ENCODE measurements around the gene PXYLP1. TPM values are rescaled to one million over a fixed set of nuclear protein-coding genes. Genes with fewer than 3 reads are reported as not detected.
A peak's percentile ranks its signal among the peaks of the same experiment; 100 is the strongest.

PXYLP1 gene
- total RNA-seq, 1 experiment from 2014 or later, result 6.2 TPM

- DNase-seq (no peak), ATAC-seq (no peak)
- Histone ChIP-seq H3K4me1 (ENCODE audit: insufficient read depth, low read length) (peaks cover 15% of the 10 kb centered on the region), H3F3A (ENCODE audit: low read length, unreplicated experiment) (no peaks in the 10 kb centered on the region), H3K4me2 (ENCODE audit: low read length) (no peak overlapping the region), H3K36me3 (ENCODE audit: low read depth, low read length) (no peaks in the 10 kb centered on the region), H3K4me3 (ENCODE audit: low read length) (no peak overlapping the region), H3K79me2 (ENCODE audit: low read length) (no peaks in the 10 kb centered on the region), H2AFZ (ENCODE audit: low read length) (no peak overlapping the region), H3K9me3 (ENCODE audit: low read length) (no peaks in the 10 kb centered on the region), H3K27me3 (ENCODE audit: low read length) (no peaks in the 10 kb centered on the region), H3K9ac (ENCODE audit: low read length) (no peak overlapping the region), H4K20me1 (ENCODE audit: low read length) (no peaks in the 10 kb centered on the region), H3K9me2 (replicated peaks; ENCODE audit: low read length) (no peaks in the 10 kb centered on the region), H3K27ac (ENCODE audit: low read length) (no peak overlapping the region)
- intact Hi-C loops (cut with micrococcal nuclease), result no loop called here
- ChIA-PET CTCF (no interaction called here), POLR2A (ENCODE audit: unreplicated experiment) (no interaction called here)
- BruUV-seq (replicated peaks), result no TSS peak
- TF ChIP-seq CTCF (conservative IDR thresholded peaks at IDR 0.05; ENCODE audit: low read depth, low read length), result no peak
Observed at GRCh38 chr3:141328286-141329166, 96.9 kb downstream of the PXYLP1 start.

DNA sequence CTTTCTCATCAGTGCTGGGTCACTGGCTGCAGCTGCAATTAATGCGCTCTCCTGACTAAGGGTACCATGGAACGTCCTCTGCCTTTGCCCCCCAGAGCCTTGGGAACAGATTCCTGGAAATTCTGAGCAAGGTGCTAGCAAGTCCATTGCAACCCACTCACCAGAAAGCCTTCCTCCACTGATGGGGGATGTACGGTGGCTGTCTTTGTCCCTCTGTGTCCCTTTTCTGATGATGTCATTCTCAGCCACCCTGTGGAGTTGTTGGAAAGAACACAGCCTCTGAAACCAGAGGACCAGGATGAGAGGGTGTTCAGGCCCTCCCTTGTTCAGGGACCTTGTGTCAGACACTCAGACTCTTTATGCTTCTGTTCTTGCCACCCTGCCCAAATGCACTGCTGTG, 98.6 kb downstream of the PXYLP1 start:
- DNase-seq (no peak), ATAC-seq (no peak)
- no peaks in the 10 kb centered on the region for H3F3A ChIP-seq (ENCODE audit: low read length, unreplicated experiment)
- no peak overlapping the region for H3K27ac ChIP-seq (ENCODE audit: low read length)
- H2AFZ ChIP-seq (ENCODE audit: low read length), result no peak overlapping the region
- H3K9ac ChIP-seq (ENCODE audit: low read length), result no peak overlapping the region
- CTCF ChIA-PET, result no interaction called here
- no peaks in the 10 kb centered on the region for H3K9me2 ChIP-seq (replicated peaks; ENCODE audit: low read length)
- H3K4me1 ChIP-seq (ENCODE audit: insufficient read depth, low read length), result peaks cover 15% of the 10 kb centered on the region
- POLR2A ChIA-PET (ENCODE audit: unreplicated experiment), result no interaction called here
- TF ChIP-seq EZH2phosphoT487 (IDR thresholded peaks at IDR 0.05; ENCODE audit: borderline replicate concordance, low read length) (no peak), EZH2 (IDR thresholded peaks at IDR 0.05; ENCODE audit: low read length, unreplicated experiment) (no peak), CTCF (conservative IDR thresholded peaks at IDR 0.05; ENCODE audit: low read depth, low read length) (no peak)
- no peaks in the 10 kb centered on the region for H3K27me3 ChIP-seq (ENCODE audit: low read length)
- intact Hi-C loops (cut with micrococcal nuclease), result no loop called here
- no peak overlapping the region for H3K4me3 ChIP-seq (ENCODE audit: low read length)
- no peaks in the 10 kb centered on the region for H3K36me3 ChIP-seq (ENCODE audit: low read depth, low read length)
- H3K9me3 ChIP-seq (ENCODE audit: low read length), result no peaks in the 10 kb centered on the region
- BruUV-seq (replicated peaks), result no TSS peak
- H3K4me2 ChIP-seq (ENCODE audit: low read length), result no peak overlapping the region
- no peaks in the 10 kb centered on the region for H3K79me2 ChIP-seq (ENCODE audit: low read length)
- no peaks in the 10 kb centered on the region for H4K20me1 ChIP-seq (ENCODE audit: low read length)

- H3K4me1 ChIP-seq (ENCODE audit: insufficient read depth, low read length), result peaks cover 15% of the 10 kb centered on the region
- H3K9me2 ChIP-seq (replicated peaks; ENCODE audit: low read length), result no peaks in the 10 kb centered on the region
- no peaks in the 10 kb centered on the region for H3K27me3 ChIP-seq (ENCODE audit: low read length)
- no peak overlapping the region for H3K4me3 ChIP-seq (ENCODE audit: low read length)
- POLR2A ChIA-PET (ENCODE audit: unreplicated experiment), result interaction anchor here (0.6 kb wide), 1 partner anchor 71 kb away, joined by 4 read pairs; no protein-coding TSS in a partner anchor
- no peaks in the 10 kb centered on the region for H3K36me3 ChIP-seq (ENCODE audit: low read depth, low read length)
- H3F3A ChIP-seq (ENCODE audit: low read length, unreplicated experiment), result no peaks in the 10 kb centered on the region
- no peak overlapping the region for H2AFZ ChIP-seq (ENCODE audit: low read length)
- peak overlapping the region; percentile 43 for H3K4me2 ChIP-seq (ENCODE audit: low read length)
- H3K9ac ChIP-seq (ENCODE audit: low read length), result peak overlapping the region; percentile 26
- no peaks in the 10 kb centered on the region for H3K79me2 ChIP-seq (ENCODE audit: low read length)
- TF ChIP-seq CTCF (conservative IDR thresholded peaks at IDR 0.05; ENCODE audit: low read depth, low read length), result no peak
- no peak for TF ChIP-seq EZH2phosphoT487 (IDR thresholded peaks at IDR 0.05; ENCODE audit: borderline replicate concordance, low read length)
- TF ChIP-seq EZH2 (IDR thresholded peaks at IDR 0.05; ENCODE audit: low read length, unreplicated experiment), result no peak
- DNase-seq, result no peak
- no peaks in the 10 kb centered on the region for H4K20me1 ChIP-seq (ENCODE audit: low read length)
- CTCF ChIA-PET, result no interaction called here
- no peaks in the 10 kb centered on the region for H3K9me3 ChIP-seq (ENCODE audit: low read length)
- intact Hi-C loops (cut with micrococcal nuclease), result no loop called here
- no TSS peak for BruUV-seq (replicated peaks)
- no peak for ATAC-seq
- peak overlapping the region; percentile 79 for H3K27ac ChIP-seq (ENCODE audit: low read length)
Observed at GRCh38 chr3:141330718-141331376, 99.2 kb downstream of the PXYLP1 start.
